ENCODE data around the gene BBS12. TPM values are rescaled to one million over a fixed set of nuclear protein-coding genes. Genes with fewer than 3 reads are reported as not detected.

BBS12 gene
- polyA plus RNA-seq, 1 experiment, result 1.9 TPM

DNA sequence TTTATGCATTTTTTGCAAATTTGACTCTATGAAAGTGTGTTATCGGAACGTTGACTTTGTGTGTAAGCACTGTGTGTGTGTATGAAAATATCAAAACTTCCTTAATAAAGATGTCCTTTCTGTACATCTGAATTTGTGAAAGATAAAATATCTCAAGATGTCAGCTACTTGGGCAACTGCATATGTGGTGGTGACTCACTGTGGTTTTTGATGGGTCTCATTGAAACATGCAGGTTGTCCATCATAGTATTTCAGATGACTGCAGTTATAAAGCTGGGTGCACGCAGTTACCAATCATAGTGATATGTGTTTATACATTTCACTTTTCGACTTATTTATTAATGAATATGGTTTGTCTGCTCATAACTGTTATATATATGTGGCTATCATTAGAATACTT lies 19.7 kb upstream of the BBS12 start:
- no peak overlapping the region for H3K4me3 ChIP-seq (ENCODE audit: low read depth, low read length)
- ChIA-PET CTCF (no interaction called here), POLR2A (no interaction called here)
- TF ChIP-seq, protein P1, sequence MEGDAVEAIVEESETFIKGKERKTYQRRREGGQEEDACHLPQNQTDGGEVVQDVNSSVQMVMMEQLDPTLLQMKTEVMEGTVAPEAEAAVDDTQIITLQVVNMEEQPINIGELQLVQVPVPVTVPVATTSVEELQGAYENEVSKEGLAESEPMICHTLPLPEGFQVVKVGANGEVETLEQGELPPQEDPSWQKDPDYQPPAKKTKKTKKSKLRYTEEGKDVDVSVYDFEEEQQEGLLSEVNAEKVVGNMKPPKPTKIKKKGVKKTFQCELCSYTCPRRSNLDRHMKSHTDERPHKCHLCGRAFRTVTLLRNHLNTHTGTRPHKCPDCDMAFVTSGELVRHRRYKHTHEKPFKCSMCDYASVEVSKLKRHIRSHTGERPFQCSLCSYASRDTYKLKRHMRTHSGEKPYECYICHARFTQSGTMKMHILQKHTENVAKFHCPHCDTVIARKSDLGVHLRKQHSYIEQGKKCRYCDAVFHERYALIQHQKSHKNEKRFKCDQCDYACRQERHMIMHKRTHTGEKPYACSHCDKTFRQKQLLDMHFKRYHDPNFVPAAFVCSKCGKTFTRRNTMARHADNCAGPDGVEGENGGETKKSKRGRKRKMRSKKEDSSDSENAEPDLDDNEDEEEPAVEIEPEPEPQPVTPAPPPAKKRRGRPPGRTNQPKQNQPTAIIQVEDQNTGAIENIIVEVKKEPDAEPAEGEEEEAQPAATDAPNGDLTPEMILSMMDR (IDR thresholded peaks at IDR 0.05; ENCODE audit: insufficient read depth, low read depth, low read length), result no peak
- H3K27me3 ChIP-seq (ENCODE audit: control insufficient read depth, insufficient read depth, low read length), result no peaks in the 10 kb centered on the region
- no peaks in the 10 kb centered on the region for H3K36me3 ChIP-seq (ENCODE audit: control insufficient read depth, insufficient read depth, low read length)
- DNase-seq (ENCODE audit: low read depth), result no peak

DNA sequence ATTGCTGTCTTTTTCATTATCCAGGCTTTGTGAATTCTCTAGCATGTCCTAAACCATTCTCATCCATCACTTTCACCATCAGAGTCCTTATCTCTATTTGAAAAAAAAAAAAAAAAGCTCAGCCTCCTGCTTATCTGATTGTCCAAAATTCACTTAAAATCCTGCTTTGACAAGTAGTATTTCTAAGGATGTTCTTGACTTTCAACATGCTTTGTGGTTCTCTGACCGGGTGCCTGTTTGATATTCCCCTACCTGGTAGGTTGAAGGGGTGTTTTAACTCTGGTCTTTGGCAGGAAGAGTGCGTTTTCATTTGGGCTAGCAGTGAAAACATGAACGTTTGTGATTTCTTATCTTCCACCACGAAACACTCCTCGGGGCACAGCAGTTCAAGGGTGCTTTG lies 17.3 kb upstream of the BBS12 start:
- TF ChIP-seq, protein P1 (IDR thresholded peaks at IDR 0.05; ENCODE audit: insufficient read depth, low read depth, low read length), result no peak
- POLR2A ChIA-PET, result interaction anchor here (0.5 kb wide), 1 partner anchor 116 kb away, joined by 5 read pairs; no protein-coding TSS in a partner anchor
- CTCF ChIA-PET, result interaction anchor here (1.7 kb wide), 1 partner anchor 15 kb away, joined by 6 read pairs; no protein-coding TSS in a partner anchor
- Histone ChIP-seq H3K4me3 (ENCODE audit: low read depth, low read length) (no peak overlapping the region), H3K36me3 (ENCODE audit: control insufficient read depth, insufficient read depth, low read length) (no peaks in the 10 kb centered on the region), H3K27me3 (ENCODE audit: control insufficient read depth, insufficient read depth, low read length) (no peaks in the 10 kb centered on the region)
- DNase-seq (ENCODE audit: low read depth), result no peak

DNA sequence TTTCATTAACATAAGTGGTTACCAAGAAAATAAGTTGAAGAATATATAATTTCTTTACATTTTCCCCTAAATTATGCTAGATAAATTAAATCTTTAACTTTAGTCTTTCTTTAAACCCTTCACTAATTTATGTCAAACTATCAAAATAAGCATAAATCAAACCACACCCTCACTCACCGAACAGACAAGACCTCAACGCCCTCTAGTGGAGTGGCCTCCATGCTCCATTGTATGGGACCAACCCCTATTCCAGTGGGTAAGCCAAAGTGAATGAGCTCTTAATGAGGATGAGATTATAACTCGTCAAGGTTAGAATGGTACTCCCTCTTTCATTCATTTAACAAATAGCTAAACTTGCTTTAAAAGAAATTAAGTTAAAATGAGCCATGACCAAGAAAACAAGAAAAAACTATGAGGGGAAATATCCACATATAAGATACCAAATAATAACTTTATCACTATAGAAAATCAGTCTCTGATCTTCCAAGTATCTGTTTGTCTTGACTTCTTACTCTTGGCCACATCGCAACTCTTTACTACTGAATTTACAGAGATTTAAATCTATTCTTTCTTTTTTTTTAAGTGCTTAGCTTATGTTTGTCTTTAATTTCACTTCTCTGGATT lies 15.6 kb upstream of the BBS12 start:
- ChIA-PET POLR2A (no interaction called here), CTCF (interaction anchor here (0.5 to 3.2 kb wide), 31 partner anchors 9 to 896 kb away, joined by 3 to 30 read pairs (median 3); no protein-coding TSS in a partner anchor)
- Histone ChIP-seq H3K4me3 (ENCODE audit: low read depth, low read length) (no peak overlapping the region), H3K36me3 (ENCODE audit: control insufficient read depth, insufficient read depth, low read length) (no peaks in the 10 kb centered on the region), H3K27me3 (ENCODE audit: control insufficient read depth, insufficient read depth, low read length) (no peaks in the 10 kb centered on the region)
- TF ChIP-seq, protein P1 (IDR thresholded peaks at IDR 0.05; ENCODE audit: insufficient read depth, low read depth, low read length), result peak; percentile 91
- no peak for DNase-seq (ENCODE audit: low read depth)

DNA sequence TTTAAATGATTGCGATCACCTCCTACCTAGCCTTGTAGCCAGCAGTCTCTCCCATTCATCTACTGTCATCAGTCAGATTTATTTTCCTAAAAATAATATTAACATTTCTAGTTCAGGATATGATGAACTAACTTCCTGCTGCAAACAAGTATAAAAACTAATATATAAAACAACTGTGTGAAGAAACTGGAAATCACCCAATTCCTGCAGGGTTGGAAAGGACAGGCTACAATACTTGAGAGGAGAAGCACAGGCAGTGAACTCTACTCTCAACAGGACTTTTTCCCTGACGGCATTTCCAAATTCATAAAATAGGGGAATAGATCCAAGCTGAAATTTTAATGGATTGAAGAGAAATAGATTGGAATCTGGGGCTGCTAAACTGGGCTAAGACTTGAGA lies 14.2 kb upstream of the BBS12 start:
- TF ChIP-seq, protein P1 (IDR thresholded peaks at IDR 0.05; ENCODE audit: insufficient read depth, low read depth, low read length), result no peak
- no peak overlapping the region for H3K4me3 ChIP-seq (ENCODE audit: low read depth, low read length)
- no peak for DNase-seq (ENCODE audit: low read depth)
- H3K36me3 ChIP-seq (ENCODE audit: control insufficient read depth, insufficient read depth, low read length), result no peaks in the 10 kb centered on the region
- POLR2A ChIA-PET, result no interaction called here
- H3K27me3 ChIP-seq (ENCODE audit: control insufficient read depth, insufficient read depth, low read length), result no peaks in the 10 kb centered on the region
- CTCF ChIA-PET, result interaction anchor here (0.6 to 3.2 kb wide), 8 partner anchors 47 to 212 kb away, joined by 3 to 30 read pairs (median 4); no protein-coding TSS in a partner anchor

DNA sequence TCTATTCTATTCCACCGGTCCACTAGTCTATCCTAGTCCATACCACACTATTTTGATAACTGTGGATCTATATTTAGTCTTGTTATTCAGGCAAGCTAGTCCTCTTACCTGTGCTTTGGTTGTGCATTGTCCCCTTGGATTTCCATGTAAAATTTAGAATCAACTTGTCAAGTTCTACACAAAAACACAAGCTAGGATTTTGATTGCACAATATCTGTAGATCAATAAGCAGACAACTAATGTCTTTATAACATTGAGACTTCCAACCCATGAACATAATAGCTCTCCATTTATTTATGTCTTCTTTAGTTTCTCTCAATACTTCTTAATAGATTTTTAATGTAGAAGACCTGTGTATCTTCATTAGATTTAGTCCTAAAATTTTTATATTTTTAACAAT lies 10.2 kb upstream of the BBS12 start:
- CTCF ChIA-PET, result interaction anchor here (0.9 to 1.0 kb wide), 2 partner anchors 192 to 209 kb away, joined by 3 read pairs; no protein-coding TSS in a partner anchor
- Histone ChIP-seq H3K36me3 (ENCODE audit: control insufficient read depth, insufficient read depth, low read length) (no peaks in the 10 kb centered on the region), H3K27me3 (ENCODE audit: control insufficient read depth, insufficient read depth, low read length) (no peaks in the 10 kb centered on the region), H3K4me3 (ENCODE audit: low read depth, low read length) (no peak overlapping the region)
- POLR2A ChIA-PET, result no interaction called here
- DNase-seq (ENCODE audit: low read depth), result no peak
- TF ChIP-seq, protein P1 (IDR thresholded peaks at IDR 0.05; ENCODE audit: insufficient read depth, low read depth, low read length), result no peak
